Non-pigmented ciliary epithelial cell (primary cell): ENCODE measurements around the gene GPX2.
A peak's percentile ranks its signal among the peaks of the same experiment; 100 is the strongest.

ENCODE experiments used
- DNase-seq: peaks from one replicate; pipeline ENCODE4 v3.0.0-alpha.2; 2010; ENCODE audit warnings: low read depth

Gene GPX2

GRCh38 chr14:64938972-64939816 lies 3.4 kb downstream of the GPX2 start:
- DNase-seq: no peak

- DNase-seq: no peak
These were observed 4.7 kb downstream of the GPX2 start for GRCh38 chr14:64937821-64938193.

GRCh38 chr14:64937171-64937820 lies 5.2 kb downstream of the GPX2 start:
- no peak for DNase-seq

GRCh38 chr14:64935508-64935907 lies 7.0 kb downstream of the GPX2 start:
- no peak for DNase-seq

- no peak for DNase-seq
These were observed 8.1 kb downstream of the GPX2 start for GRCh38 chr14:64934338-64934929.

GRCh38 chr14:64932231-64932630 lies 10.3 kb downstream of the GPX2 start:
- no peak for DNase-seq

GRCh38 chr14:64931123-64931522 lies 11.4 kb downstream of the GPX2 start:
- no peak for DNase-seq

GRCh38 chr14:64930085-64930843 lies 12.3 kb downstream of the GPX2 start:
- no peak for DNase-seq

GRCh38 chr14:64929014-64929359 lies 13.6 kb downstream of the GPX2 start:
- no peak for DNase-seq

GRCh38 chr14:64928239-64929013 lies 14.1 kb downstream of the GPX2 start:
- DNase-seq: no peak

- no peak for DNase-seq
These were observed 15.5 kb downstream of the GPX2 start for GRCh38 chr14:64927031-64927430.

GRCh38 chr14:64926398-64926995 lies 16.0 kb downstream of the GPX2 start:
- no peak for DNase-seq

- no peak for DNase-seq
These were observed 19.5 kb downstream of the GPX2 start for GRCh38 chr14:64923015-64923414.

- DNase-seq: no peak
These were observed 22.1 kb downstream of the GPX2 start for GRCh38 chr14:64920465-64920864.

GRCh38 chr14:64919618-64920017 lies 22.9 kb downstream of the GPX2 start:
- no peak for DNase-seq

- no peak for DNase-seq
These were observed 23.3 kb downstream of the GPX2 start for GRCh38 chr14:64919215-64919614.

GRCh38 chr14:64918216-64918615 lies 24.3 kb downstream of the GPX2 start:
- no peak for DNase-seq

- DNase-seq: no peak
These were observed 26.7 kb downstream of the GPX2 start for GRCh38 chr14:64915797-64916196.

- DNase-seq: no peak
These were observed 27.5 kb downstream of the GPX2 start for GRCh38 chr14:64915029-64915424.

- DNase-seq: peak; percentile 90
These were observed 28.1 kb downstream of the GPX2 start, which contains the start of gene CHURC1 for GRCh38 chr14:64914237-64915028. CHURC1 (plus strand) TSS chr14:64914455; CDS start chr14:64914496, 41 bp downstream.
